Neuronal stem cell (in vitro differentiated cells): ENCODE measurements around the gene C10orf71.

Source experiments
- DNase-seq: peaks from one replicate; pipeline ENCODE4 v3.0.0-alpha.2; 2013; ENCODE audit warnings: low spot score
- H2AFZ ChIP-seq: one replicate; pipeline ENCODE4 v1.6.1; 2013; ENCODE audit warnings: mild to moderate bottlenecking, low read length, inconsistent platforms
- H2AK5ac ChIP-seq: 2 replicates; pipeline ENCODE4 v1.6.1; 2013; ENCODE audit warnings: low read depth, mild to moderate bottlenecking, inconsistent platforms, low read length, moderate library complexity, mixed read lengths
- H2BK120ac ChIP-seq: 2 replicates; pipeline ENCODE4 v1.6.1; 2013; ENCODE audit warnings: low read depth, mild to moderate bottlenecking, inconsistent platforms, low read length, moderate library complexity, mixed read lengths
- H2BK12ac ChIP-seq: one replicate; pipeline ENCODE4 v1.6.1; 2013; ENCODE audit warnings: low read length, inconsistent platforms
- H2BK15ac ChIP-seq: 2 replicates; pipeline ENCODE4 v1.6.1; 2013; ENCODE audit warnings: mild to moderate bottlenecking, low read length, inconsistent platforms, mixed read lengths
- H2BK5ac ChIP-seq: one replicate; pipeline ENCODE4 v1.6.1; 2013; ENCODE audit warnings: inconsistent platforms, mild to moderate bottlenecking, low read length, moderate library complexity
- H3K14ac ChIP-seq: one replicate; pipeline ENCODE4 v1.6.1; 2013; ENCODE audit warnings: low read length, inconsistent platforms
- H3K18ac ChIP-seq: 2 replicates; pipeline ENCODE4 v1.6.1; 2013; ENCODE audit warnings: low read length, inconsistent platforms
- H3K23ac ChIP-seq: 2 replicates; pipeline ENCODE4 v1.6.1; 2013; ENCODE audit warnings: low read depth, mild to moderate bottlenecking, mixed read lengths, low read length, inconsistent platforms; ENCODE audit not compliant: poor library complexity
- H3K27ac ChIP-seq: replicated peaks from 3 replicates; pipeline ENCODE4 v1.5.1; 2013; ENCODE audit warnings: low read length, inconsistent platforms
- H3K27me3 ChIP-seq, 3 experiments: 2 replicates each; pipeline ENCODE4 v1.6.1; 2013; ENCODE audit warnings: low read length in 3 of 3, mild to moderate bottlenecking in 2 of 3, inconsistent platforms in 1 of 3, low read depth in 1 of 3, mixed read lengths in 1 of 3, moderate library complexity in 1 of 3; ENCODE audit not compliant: control insufficient read depth in 3 of 3, insufficient read depth in 3 of 3
- H3K36me3 ChIP-seq, 2 donors: replicated peaks in 1 of 2; 2 replicates each; pipeline ENCODE4 v1.6.1; 2013; ENCODE audit warnings: low read length in 2 of 2; ENCODE audit not compliant: control insufficient read depth in 2 of 2, insufficient read depth in 2 of 2
- H3K4ac ChIP-seq: 2 replicates; pipeline ENCODE4 v1.6.1; 2013; ENCODE audit warnings: inconsistent platforms, mild to moderate bottlenecking, low read length, moderate library complexity
- H3K4me1 ChIP-seq, 2 donors: 1 replicate in 1 of 2; 2 replicates in 1 of 2; pipeline ENCODE4 v1.6.1; 2013; ENCODE audit warnings: low read length in 2 of 2, low read depth in 1 of 2; ENCODE audit not compliant: control insufficient read depth in 2 of 2, insufficient read depth in 1 of 2
- H3K4me2 ChIP-seq: one replicate; pipeline ENCODE4 v1.6.1; 2013; ENCODE audit warnings: mild to moderate bottlenecking, low read length, inconsistent platforms; ENCODE audit not compliant: insufficient read depth, poor library complexity, severe bottlenecking
- H3K4me3 ChIP-seq, 2 donors: 2 replicates each; pipeline ENCODE4 v1.5.1; 2013; ENCODE audit warnings: low read length in 2 of 2, mild to moderate bottlenecking in 2 of 2, inconsistent platforms in 1 of 2, moderate library complexity in 1 of 2
- H3K79me1 ChIP-seq: one replicate; pipeline ENCODE4 v1.6.1; 2013; ENCODE audit warnings: low read depth, mild to moderate bottlenecking, inconsistent platforms, low read length, moderate library complexity
- H3K9ac ChIP-seq: one replicate; pipeline ENCODE4 v1.6.1; 2013; ENCODE audit warnings: mild to moderate bottlenecking, low read depth, low read length, inconsistent platforms; ENCODE audit not compliant: poor library complexity
- H3K9me3 ChIP-seq, 2 donors: replicated peaks in 1 of 2; 2 replicates each; pipeline versions ENCODE3 to v1.6.1; 2013; ENCODE audit warnings: low read length in 2 of 2, mild to moderate bottlenecking in 2 of 2, inconsistent platforms in 1 of 2, low read depth in 1 of 2, mixed read lengths in 1 of 2, moderate library complexity in 1 of 2; ENCODE audit not compliant: control insufficient read depth in 2 of 2, insufficient read depth in 1 of 2
- H4K8ac ChIP-seq: one replicate; pipeline ENCODE4 v1.6.1; 2013; ENCODE audit warnings: low read depth, mild to moderate bottlenecking, inconsistent platforms, low read length, moderate library complexity
- H4K91ac ChIP-seq: one replicate; pipeline ENCODE4 v1.6.1; 2013; ENCODE audit warnings: low read length, low read depth, mild to moderate bottlenecking, inconsistent platforms; ENCODE audit not compliant: poor library complexity
- WGBS, 2 donors: extraction: QIAGEN DNeasy Blood & Tissue Kit; methylation state at CpG; one replicate each; pipeline ENCODE4 v1.1.7; 2013; ENCODE audit warnings: missing lambda C conversion rate in 2 of 2, mixed read lengths in 1 of 2; ENCODE audit not compliant: insufficient read length in 2 of 2, insufficient replicate concordance in 1 of 2; ENCODE audit errors: extremely low coverage in 2 of 2; 5-methylcytosine and 5-hydroxymethylcytosine counted together

Gene C10orf71

DNA sequence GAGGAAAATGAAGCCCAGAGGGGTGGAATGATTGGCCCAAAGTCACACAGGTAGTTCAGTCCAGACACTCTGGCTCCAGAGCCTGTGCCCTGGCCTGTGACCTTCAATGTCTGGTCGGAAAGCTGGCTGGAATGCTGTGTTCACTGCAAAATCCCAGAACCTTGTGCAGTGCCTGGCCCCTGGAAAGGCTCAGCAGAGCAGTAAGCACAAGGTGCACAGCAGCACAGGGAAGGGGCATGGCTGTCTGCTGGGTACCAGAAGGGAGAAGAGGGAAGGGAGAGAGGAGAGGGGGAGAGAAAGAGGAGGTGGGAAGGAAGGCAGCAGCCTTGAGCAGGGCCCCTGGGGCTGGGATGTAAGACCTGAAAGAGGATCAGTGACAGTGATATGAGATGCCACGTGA lies 28.4 kb upstream of the C10orf71 start:
- Histone ChIP-seq H4K91ac (no peak overlapping the region), H3K4ac (no peak overlapping the region), H2AFZ (no peak overlapping the region), H4K8ac (no peak overlapping the region), H3K79me1 (no peaks in the 10 kb centered on the region), H2AK5ac (no peak overlapping the region), H2BK15ac (no peak overlapping the region), H3K18ac (peak overlapping the region; percentile 44), H3K23ac (no peak overlapping the region), H3K9ac (no peak overlapping the region), H3K27me3 (peaks cover 0 to 7% (median 0%) of the 10 kb centered on the region in 3 experiments), H3K9me3 (no peaks in the 10 kb centered on the region), H2BK120ac (no peak overlapping the region), H3K4me1 (peaks cover 0 to 4% of the 10 kb centered on the region in 2 donors), H3K4me2 (no peak overlapping the region), H3K36me3 (no peaks in the 10 kb centered on the region), H2BK12ac (no peak overlapping the region), H3K27ac (no peak overlapping the region), H3K4me3 (no peak overlapping the region), H3K14ac (peak overlapping the region; percentile 0), H2BK5ac (no peak overlapping the region)
- DNase-seq = no peak
- WGBS, 2 donors = no CpG with 5 or more reads among the region's 2 CpGs

DNA sequence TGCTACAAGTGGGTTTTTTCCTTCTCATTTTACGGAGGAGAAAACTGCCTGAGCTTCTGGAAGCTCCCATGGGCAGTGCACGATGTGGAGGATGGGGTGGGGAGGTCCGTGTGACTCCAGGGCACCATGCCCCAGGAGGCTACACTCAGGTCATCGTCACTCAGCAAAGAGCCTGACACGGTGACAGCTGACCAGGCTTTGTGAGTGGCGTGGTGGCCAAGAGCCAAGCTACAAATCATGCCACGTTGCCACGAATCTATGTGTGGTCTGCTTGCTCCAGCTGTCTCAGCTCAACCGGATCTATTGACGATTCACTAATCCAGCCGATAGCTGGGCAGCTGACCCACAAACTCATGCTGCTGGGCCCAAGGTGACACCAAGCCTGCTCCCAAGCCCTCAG lies 27.6 kb upstream of the C10orf71 start:
- WGBS, 2 donors = no CpG with 5 or more reads among the region's 11 CpGs

GRCh38 chr10:49272251-49273081 lies 26.5 kb upstream of the C10orf71 start:
- no peak overlapping the region for H3K27ac ChIP-seq
- no peak for DNase-seq

More for the DNA sequence above, 27.6 kb upstream of the C10orf71 start:
- H3K36me3 ChIP-seq = no peaks in the 10 kb centered on the region
- H3K14ac ChIP-seq = no peak overlapping the region
- no peak overlapping the region for H2AK5ac ChIP-seq
- H3K9ac ChIP-seq = no peak overlapping the region
- H4K8ac ChIP-seq = no peak overlapping the region
- no peak overlapping the region for H3K4me3 ChIP-seq
- H2BK120ac ChIP-seq = no peak overlapping the region
- H2BK12ac ChIP-seq = no peak overlapping the region
- H3K27ac ChIP-seq = no peak overlapping the region
- H3K4ac ChIP-seq = no peak overlapping the region
- H3K18ac ChIP-seq = peak overlapping the region; percentile 59
- no peak overlapping the region for H2AFZ ChIP-seq
- H3K4me1 ChIP-seq = peaks cover 0 to 4% of the 10 kb centered on the region in 2 donors
- H2BK5ac ChIP-seq = no peak overlapping the region
- no peaks in the 10 kb centered on the region for H3K79me1 ChIP-seq
- no peak for DNase-seq
- H2BK15ac ChIP-seq = no peak overlapping the region
- peak overlapping the region; percentile 39 for H3K23ac ChIP-seq
- H3K4me2 ChIP-seq = no peak overlapping the region
- peaks cover 0 to 7% (median 0%) of the 10 kb centered on the region in 3 experiments for H3K27me3 ChIP-seq
- H4K91ac ChIP-seq = no peak overlapping the region
- no peaks in the 10 kb centered on the region for H3K9me3 ChIP-seq

DNA sequence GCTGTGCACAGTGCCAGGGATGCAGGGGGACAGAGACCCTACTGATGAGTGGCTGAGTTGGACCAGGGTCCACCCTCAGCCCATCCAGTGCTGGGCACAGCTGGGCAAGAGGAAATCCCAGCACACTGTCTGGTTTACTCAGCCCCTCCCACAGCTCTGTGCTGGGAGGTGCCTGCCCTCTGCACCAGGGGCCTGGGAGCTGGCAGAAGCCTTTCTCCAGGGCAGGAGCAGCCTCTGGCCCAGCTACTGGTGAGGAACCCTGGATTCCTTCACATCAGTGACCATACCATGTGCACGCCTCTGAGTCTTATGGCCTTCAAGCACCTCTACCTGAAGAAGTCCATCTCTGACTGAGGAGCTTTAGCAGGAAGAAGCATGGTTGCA lies 25.9 kb upstream of the C10orf71 start:
- peak overlapping the region; percentile 67 for H3K18ac ChIP-seq
- H3K9me3 ChIP-seq = no peaks in the 10 kb centered on the region
- no peak overlapping the region for H4K8ac ChIP-seq
- H2AFZ ChIP-seq = no peak overlapping the region
- peak overlapping the region; percentile 19 for H2BK120ac ChIP-seq
- H3K36me3 ChIP-seq = no peaks in the 10 kb centered on the region
- H3K9ac ChIP-seq = no peak overlapping the region
- H3K27me3 ChIP-seq = peaks cover 0 to 7% (median 0%) of the 10 kb centered on the region in 3 experiments
- H3K23ac ChIP-seq = peak overlapping the region; percentile 12
- H3K27ac ChIP-seq = no peak overlapping the region
- peak overlapping the region; percentile 29 for H2AK5ac ChIP-seq
- no peak overlapping the region for H3K14ac ChIP-seq
- H3K4me3 ChIP-seq = no peak overlapping the region
- H2BK5ac ChIP-seq = no peak overlapping the region
- no peak overlapping the region for H3K4me2 ChIP-seq
- no peak overlapping the region for H3K4ac ChIP-seq
- no peaks in the 10 kb centered on the region for H3K79me1 ChIP-seq
- no peak overlapping the region for H2BK15ac ChIP-seq
- no CpG with 5 or more reads among the region's 1 CpG for WGBS, 2 donors
- H3K4me1 ChIP-seq = peaks cover 0 to 5% of the 10 kb centered on the region in 2 donors
- no peak overlapping the region for H4K91ac ChIP-seq
- no peak overlapping the region for H2BK12ac ChIP-seq
- no peak for DNase-seq

More at GRCh38 chr10:49272251-49273081, 26.5 kb upstream of the C10orf71 start:
- H4K91ac ChIP-seq = no peak overlapping the region
- no peak overlapping the region for H3K4ac ChIP-seq
- peak overlapping the region; percentile 35 for H2AFZ ChIP-seq
- WGBS, 2 donors = no CpG with 5 or more reads among the region's 21 CpGs
- peaks cover 0 to 7% (median 0%) of the 10 kb centered on the region in 3 experiments for H3K27me3 ChIP-seq
- no peak overlapping the region for H3K9ac ChIP-seq
- peak overlapping the region; percentile 49 for H3K23ac ChIP-seq
- no peak overlapping the region for H4K8ac ChIP-seq
- H3K4me2 ChIP-seq = no peak overlapping the region
- H2BK15ac ChIP-seq = no peak overlapping the region
- no peak overlapping the region for H3K14ac ChIP-seq
- no peaks in the 10 kb centered on the region for H3K36me3 ChIP-seq
- no peak overlapping the region for H2BK5ac ChIP-seq
- H3K79me1 ChIP-seq = no peaks in the 10 kb centered on the region
- H3K4me1 ChIP-seq = peaks cover 0 to 4% of the 10 kb centered on the region in 2 donors
- no peak overlapping the region for H2BK12ac ChIP-seq
- H3K9me3 ChIP-seq = no peaks in the 10 kb centered on the region
- H2AK5ac ChIP-seq = peak overlapping the region; percentile 29
- peak overlapping the region; percentile 19 for H2BK120ac ChIP-seq
- no peak overlapping the region for H3K4me3 ChIP-seq
- peak overlapping the region; percentile 67 for H3K18ac ChIP-seq
